NCI-H1105 (cell line): ENCODE data around the gene LSS.
"Not testable (repeated sequence)": the region's sequence is repeated elsewhere in the genome, so short reads cannot be mapped to it uniquely, and the experiment has no call there.

ENCODE experiments used
- DNase-seq: peaks from one replicate; lab custom pipeline; 2025; lab: John Stamatoyannopoulos, UW

The LSS gene

DNA sequence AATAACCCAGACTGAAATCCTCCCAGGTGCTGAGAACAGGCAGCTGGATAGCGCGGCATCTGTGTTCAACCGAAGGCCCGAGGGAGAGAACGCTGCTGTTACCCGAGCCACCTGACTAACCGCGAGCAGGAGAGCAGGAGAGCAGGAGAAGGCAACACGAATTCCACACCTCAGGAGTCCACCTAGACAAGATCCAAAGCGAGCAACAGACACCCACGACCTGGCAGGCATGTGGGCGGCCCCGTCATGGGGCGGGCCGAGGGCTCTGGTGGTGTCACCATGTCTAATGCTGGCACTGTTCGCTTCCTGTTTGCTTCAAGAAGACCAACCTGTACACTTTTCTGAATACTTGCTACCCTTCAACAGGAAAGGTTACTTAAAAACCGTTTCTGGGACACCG is 23.4 kb downstream of the LSS start:
- no peak for DNase-seq

DNA sequence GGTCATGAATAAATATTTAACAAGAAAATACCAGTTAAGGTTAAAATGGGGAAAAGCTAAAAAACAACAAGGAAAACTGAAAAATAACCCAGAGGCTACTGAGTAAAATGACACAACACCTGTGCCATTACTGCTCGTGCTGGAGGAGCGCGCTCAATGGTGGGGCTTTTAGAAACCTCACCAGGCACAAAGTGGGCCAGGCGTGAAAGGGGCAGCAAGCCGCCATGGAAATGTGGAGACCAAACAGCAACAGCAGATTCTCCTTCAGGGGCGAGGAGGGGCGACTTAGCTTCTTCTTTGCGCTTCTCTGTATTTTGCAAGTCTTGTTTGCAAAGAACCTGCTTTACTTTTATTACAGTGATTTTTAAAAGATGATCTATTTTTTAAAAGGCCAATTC is 25.4 kb downstream of the LSS start:
- DNase-seq = no peak

DNA sequence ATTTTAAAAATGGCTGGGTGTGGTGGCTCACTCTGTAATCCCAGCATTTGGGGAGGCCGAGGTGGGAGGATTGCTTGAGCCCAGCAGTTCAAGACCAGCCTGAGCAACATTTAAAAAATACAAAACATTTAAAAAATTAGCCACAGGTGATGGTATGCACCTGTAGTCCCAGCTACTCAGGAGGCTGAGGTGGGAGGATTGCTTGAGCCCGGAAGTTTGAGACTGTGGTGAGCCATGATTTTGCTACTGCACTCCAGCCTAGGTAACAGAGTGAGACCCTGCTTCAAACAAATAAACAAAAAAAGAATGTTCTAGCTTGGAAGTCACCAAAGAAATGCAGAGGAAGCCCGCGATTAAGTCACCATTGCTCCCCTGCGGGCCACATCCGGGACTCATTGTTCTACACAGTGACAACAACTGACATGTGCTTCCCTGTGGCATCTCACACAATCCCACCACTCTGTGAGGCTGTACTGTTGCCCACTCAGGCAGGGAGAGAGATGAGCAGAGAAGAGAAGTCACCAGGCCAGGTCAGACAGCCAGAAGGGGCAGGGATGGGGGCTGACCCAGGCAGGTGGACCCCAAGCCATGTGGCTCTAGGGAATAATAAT is 25.9 kb downstream of the LSS start:
- no peak for DNase-seq

DNA sequence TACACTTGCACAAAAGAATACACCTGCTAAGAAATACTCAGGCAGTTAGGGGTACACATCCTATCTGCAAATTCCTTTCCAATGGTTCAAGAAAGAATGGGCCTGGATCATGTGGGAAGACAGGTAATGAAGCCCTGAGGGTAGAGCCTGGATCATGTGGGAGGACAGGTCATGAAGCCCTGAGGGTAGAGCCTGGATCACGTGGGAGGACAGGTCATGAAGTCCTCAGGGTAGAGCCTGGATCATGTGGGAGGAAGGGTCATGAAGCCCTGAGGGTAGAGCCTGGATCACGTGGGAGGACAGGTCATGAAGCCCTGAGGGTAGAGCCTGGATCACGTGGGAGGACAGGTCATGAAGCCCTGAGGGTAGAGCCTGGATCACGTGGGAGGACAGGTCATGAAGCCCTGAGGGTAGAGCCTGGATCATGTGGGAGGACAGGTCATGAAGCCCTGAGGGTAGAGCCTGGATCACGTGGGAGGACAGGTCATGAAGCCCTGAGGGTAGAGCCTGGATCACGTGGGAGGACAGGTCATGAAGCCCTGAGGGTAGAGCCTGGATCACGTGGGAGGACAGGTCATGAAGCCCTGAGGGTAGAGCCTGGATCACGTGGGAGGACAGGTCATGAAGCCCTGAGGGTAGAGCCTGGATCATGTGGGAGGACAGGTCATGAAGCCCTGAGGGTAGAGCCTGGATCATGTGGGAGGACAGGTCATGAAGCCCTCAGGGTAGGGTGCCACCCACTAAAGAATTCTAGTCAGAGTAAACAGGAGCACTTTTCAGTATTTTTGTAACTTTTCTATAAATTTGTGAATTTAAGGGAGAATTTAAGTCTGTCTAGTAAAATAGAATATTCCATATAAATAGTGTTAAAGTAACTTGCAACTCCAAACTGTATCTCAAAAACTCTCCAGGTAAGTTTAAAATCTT is 27.4 kb downstream of the LSS start:
- not testable (repeated sequence) for DNase-seq

DNA sequence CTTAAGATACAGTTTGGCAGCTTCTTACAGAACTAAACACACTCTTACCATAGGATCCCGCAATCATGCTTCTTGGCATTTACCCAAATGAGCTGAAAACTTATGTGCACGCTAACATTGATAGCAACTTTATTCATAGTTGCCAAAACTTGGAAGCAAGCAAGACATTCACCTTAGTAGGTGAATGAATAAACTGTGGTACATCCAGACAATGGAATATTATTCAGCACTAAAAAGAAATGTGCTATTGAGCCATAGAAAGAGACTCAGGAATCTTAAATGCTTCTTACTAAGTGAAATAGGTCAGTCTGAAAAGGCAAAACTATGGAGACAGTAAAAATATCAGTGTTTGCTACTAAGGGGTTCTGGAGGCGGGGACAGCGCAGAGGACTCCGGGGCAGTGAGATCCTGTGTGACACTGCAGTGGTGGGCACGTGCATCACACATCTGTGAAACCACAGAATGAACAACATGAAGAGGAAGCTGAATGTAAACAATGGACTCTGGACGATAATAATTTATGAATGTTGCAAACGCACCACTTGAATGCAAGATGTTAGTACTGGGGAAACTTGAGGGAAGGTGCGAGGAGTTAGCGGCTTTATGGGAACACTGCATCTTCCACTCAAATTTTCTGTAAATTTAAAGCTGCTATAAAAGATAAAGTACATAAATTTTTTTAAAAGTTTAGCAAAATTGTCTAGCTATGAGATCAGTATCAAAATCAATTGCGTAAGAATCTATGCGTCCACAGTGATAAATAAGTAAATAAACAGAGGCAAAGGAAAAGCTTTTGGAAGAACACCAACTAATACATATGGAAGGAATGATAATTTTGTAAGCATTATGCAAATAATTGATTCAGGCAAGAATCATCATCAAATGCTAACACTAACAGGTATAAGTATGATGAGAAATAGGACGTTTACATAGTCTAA is 28.9 kb downstream of the LSS start:
- no peak for DNase-seq

DNA sequence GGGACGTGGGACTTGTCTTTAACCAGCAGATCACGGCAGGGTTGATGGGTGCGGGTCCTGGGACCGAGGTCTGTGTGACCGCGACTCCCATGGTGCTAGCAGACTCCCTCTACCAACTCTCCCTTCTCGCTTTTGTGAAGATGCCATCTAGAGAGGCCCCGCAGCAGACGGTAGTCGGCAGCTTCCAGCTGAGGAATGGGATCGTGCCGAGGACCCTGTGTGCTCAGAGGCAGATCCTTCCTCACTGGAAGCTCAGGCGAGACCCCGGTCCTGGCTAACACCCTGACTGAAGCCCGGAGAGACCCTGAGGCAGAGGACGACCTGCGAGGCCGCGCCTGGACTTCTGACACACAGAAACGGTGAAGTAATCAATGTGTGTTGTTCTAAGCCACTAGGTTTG is 31.8 kb downstream of the LSS start:
- no peak for DNase-seq

DNA sequence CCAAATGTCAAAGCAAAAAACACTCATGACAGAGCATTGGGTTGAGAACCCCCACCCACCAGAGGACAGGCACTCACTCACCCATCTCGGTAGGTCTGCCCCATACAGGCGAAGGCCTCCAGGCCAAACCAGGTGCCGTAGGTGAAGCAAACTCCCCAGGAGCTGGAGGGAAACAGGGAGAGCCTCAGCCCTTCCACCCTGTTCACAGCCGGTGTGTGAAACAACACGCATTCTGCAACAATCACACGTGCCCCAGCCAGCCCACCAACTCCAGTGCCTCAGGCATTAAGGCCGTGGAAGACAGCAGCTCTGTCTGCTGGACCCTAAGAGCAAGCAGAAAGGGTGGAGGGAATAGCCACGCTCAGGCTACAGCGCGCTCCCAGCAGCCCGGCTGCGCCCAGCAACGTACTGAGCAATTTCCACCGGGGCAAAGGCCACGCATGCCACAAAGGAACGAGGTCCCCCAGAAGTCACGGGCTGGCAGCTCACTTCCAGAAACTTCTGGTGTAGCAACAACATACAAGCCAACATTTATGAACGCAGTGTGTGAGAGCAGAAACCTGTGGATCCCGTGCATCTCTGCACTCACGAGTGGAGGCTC is 32.9 kb downstream of the LSS start:
- DNase-seq = no peak

DNA sequence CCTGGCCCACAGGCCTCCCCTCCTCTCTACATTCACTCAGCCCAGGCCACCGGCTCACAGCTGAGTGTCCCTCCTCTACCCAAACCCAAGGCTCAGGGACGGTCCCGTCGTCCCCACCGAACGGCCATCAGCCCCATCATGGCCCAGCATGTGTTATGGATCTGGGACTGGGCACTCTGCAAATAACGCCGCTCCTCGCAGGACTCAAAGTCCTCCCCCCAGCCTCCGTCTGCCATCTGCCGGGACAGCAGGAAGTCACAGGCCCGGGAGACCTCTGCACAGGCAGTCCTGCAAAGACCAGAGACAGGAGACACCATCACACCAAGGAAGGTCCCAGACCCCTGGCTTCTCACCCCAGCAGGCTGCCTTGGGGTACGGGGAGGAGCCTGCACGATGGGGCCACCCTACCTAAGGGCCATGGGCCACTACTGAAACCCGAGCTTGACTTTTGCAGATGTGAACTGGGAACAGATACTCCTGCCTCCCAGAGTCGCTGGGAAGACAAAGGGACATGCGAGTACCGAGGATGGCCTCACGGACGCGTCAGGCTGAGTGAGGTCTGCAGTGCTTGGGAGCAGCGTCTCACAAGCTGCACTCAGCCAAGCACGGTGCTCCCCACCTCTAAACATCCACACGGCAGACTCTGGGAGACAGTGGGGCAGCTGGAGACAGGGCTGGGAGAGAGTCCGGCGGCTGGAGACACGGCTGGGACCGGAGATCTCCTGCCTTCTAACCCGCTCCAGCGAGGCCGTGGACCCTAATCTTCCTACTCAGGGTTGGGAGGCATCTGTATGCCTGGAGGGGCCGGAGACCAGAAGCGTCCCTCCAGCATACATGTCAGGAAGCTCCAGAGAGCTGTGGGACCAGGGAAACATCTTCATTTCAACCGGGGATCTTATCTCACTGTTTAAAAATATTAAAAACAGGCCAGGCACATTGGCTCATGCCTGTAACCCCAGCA is 33.9 kb downstream of the LSS start:
- no peak for DNase-seq

DNA sequence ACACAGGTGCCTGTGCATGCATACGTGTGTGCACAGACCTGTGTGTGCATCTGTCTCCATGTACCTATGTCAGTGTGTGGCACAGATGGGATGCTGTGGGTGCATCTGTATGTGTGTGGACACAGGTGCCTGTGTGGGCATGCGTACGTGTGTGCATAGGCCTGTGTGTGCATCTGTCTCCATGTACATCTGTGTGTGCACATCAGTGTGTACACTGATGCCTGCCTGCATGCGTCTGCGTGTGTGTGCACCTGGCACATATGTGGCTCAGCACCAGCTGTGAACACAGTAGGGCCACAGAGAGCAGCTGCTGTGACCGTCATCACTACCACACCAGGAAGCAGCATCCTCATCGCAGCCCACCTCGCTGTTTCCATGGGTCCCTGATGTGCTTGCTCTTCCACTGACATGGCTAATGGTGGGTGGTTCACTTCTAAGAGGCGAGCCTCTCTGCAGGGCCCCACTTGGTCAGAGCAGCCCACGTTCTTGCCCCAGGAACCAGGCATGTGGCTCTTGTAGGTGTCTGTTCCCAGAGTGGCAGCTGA is 34.7 kb downstream of the LSS start:
- no peak for DNase-seq

DNA sequence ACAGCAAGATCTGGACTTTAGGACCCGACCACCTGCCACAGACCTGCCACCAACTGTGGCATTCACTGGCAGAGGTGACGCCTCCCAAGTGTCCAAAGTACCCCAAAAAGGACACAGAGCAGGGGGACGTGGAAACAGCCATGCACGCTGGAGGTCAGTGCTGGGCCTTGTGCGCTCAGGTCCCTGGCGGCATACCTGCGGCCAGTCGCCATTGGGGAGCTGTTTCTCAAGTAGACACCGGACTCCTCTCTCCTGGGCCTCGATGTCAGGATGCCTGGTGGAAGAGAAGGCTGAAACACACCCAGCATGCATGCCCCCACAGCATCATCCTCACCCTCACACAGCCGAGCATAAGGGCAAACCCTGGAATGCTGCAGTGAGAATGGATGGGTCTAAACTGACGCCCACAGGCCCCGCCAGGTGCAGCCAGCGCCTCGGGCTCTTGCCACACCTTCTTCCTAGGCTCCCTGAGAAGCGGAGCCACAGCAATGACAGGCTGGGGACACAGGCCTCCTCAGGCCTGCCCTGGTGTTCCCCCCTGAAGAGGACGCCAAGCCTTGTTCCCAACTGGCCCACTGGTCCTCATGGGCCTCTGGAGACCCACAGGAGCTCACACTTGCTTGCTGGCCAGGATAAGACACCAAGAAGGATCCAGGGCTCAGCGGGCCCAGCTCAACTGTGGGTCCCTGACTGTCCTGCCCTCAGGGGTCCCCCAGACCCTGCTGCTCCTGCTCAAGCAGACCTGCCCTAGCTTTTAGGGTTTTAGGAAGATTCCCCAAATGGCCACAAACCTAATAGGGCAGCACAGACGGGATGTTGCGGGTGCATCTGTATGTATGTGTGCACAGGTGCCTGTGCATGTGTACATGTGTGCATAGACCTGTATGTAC is 36.6 kb downstream of the LSS start:
- DNase-seq = no peak

DNA sequence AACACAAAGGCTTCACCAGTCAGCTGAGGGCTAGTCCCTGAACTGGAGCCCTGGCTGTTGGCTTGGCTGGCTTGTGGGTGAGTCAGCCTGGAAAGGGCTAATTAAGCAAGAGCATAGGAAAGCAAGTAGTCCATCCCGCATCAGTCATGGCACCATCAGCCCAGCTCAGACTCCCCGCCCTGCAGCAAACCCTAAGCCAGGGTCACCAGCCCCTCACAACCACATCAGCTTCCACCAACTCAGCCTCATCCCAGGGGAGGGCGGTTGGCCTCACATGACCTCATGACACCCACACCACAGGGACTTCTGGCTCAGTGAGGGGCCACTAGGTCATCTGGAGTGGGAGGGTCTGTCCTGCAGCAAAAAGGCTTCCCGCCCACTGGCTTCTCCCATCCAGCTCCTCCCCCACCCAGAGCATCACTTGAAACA is 37.3 kb downstream of the LSS start:
- no peak for DNase-seq

DNA sequence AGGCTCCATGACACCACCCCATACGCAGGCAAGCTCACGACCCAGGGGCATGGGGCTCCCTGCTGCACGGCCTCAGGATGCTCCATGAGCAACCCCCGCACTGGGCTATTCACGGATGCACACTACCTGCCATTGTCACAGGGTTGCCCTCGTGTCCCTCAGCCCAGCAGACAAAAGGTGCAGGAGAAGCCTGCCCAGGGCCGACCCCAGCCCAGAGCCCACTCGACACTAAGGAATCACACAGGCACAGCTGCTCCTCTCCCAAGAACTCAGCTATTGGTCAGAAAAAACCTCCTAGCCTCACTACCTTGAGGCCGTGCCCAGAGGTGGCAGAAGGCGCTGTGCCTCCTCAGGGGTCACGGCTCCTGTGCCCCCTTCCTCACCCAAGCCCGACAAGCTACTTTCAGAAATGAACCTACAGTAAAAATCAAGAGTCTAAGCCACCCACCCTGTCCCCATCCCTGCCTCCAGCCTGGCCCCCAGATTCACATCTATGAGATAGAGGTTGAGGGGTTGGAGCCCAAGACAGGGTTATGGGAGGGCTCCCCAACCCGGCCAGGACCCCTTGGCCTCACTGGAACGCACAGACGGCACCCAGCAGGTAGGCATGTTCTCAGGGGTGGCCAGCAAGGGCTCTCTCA is 38.0 kb downstream of the LSS start:
- DNase-seq = no peak

DNA sequence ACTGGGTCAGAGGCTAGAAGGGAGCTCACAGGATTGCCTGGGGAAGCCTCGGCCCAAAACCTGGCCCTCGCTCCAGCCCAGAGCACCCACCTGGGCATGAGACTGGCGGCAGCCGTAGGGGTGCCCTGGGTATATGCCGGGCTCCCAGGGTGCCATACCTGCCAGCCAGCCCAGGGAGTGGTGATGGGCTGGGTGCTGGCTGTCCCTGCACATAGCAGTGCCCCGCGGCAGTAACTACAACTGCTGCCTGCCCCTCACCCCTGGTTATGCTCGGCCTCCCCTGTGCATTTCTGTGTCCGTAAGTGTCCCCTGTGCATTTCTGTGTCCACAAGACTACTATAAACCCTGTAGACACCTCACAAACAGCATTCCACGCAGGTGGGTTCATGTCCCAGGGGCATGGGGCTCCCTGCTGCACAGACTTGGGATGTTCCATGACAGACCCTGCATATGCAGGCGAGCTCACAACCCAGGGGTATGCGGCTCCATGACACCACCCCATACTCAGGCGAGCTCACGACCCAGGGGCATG is 38.5 kb downstream of the LSS start:
- no peak for DNase-seq

DNA sequence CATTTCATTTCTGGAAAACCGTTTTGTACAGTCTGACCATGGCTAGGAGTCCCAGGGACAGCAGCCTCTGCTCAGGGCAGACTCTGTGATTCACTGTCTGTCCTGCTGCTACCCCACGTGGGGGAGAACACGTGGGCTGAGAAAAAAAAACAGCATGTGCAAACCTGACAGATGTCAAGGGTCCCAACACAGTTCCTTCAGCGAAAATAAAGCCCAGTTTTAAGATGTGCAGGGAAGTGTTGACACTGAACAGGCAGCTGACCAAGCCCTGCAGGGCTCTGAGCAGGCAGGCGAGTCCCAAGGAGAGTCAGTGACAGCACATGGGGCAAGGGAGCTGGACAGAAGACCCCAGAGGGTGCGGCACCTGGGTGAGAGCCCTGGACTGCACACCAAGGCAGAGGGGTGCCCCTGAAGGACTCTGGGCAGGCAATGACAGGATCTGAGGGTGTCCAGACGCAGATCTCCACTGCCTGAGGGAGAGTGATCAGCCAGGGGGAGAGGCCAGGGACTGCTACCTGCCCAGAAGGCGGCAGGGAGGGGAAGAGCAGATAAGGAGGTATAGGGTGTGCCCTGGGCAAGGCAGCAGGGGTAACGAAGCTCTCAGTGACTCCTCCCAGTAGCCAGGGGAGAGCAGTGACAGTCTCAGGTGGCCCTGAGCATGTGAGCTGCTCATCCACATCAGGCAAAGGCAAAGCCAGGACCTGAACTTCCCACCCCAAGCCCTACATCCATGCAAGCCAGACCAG is 39.2 kb downstream of the LSS start:
- no peak for DNase-seq

DNA sequence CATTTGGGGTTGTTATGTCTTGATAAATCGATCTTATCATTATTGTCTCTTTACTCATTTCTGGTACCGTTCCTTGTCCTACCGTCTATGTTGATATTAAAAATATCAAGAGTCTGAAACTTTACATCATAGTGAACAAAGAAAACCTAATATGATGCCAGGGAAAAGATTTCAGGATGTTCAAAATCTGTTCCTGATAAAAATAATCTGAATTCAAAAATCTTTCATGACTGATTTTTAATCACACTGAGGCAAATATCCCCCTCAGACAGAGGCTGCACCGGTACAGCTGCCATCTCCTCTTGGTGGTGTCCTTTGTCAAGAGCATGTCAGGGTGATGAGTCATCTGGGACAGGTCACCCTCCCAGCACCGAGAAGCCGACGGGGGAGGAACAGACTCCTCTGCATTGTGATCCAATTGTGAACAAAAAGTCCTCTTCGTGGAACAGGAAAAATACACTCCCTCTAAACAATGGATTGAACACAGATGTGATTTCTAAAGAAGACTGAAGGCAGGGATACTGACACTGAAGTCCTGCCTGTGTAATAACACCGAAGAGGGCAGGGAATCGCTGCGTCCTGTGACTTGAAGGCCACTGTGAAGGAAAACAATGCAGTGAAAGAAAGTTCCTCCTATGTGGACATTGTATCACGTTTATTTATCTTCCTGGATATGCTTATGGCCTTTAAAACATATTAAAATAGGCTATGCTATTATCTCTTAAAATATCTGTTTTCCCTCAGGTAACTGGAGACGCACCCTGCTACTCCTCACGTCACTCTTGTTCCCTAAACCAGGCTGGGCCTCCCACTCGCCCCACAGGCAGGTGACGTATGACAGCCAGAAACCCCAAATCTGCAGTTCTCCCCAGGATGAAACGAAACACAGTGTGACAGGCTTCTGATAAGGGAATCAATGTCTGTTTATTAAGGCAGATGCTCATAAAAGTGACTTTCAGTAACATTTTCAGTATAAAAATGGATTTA is 40.1 kb downstream of the LSS start:
- no peak for DNase-seq

DNA sequence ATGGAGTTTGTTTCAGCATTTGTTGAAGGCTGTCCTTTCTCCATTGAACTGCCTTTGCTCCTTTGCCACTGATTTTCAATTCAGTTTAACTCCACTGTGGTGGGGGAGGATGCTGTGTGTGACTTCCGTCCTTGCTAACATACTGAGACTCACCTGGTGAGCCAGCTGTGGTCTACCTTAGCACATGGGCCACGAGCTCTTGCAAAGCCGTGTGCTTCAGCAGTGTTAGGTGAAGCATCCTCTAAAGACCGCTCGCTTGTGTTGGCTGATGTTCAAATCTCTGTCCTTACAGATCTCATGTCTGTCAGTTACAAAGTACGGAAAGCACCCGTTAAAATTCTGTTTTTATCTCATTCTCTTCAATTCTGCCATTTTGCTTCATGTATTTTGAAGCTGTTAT is 40.8 kb downstream of the LSS start:
- no peak for DNase-seq

DNA sequence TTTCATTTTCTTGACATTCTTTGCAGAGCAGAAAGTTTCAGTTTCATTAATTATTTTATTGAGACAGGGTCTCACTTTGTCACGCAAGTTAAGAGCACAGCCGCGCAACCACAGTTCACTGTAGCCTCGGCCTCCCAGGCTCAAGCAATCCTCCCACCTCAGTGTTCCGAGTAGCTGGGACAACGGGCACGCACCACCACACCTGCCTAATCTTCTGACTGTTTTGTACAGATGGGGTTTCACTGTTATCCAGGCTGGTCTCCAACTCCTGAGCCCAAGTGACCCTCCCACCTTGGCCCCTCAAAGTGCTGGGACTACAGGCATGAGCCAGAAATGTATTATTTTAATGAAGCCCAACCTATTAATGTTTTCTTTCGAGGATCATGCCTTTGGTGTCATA is 41.3 kb downstream of the LSS start:
- no peak for DNase-seq
